ENCODE data around the gene LIG3. TPM values are rescaled to one million over a fixed set of nuclear protein-coding genes. Genes with fewer than 3 reads are reported as not detected.

The LIG3 gene
- total RNA-seq, 1 experiment from 2014 or later = 28.2 TPM

Other genes with a start within 250 kb of the LIG3 start
- 5.4 and 7.0 TPM in 2 replicates for gene CCT6B, start 19.1 kb upstream of the LIG3 start, total RNA-seq (2014; rRNA removed; shearing (Covaris generic); ENCODE audit: low replicate concordance)
- gene ZNF830, start 19.0 kb upstream of the LIG3 start, total RNA-seq (2014; rRNA removed; shearing (Covaris generic); ENCODE audit: low replicate concordance) = 10.2 and 32.4 TPM in 2 replicates
- gene RFFL, start 83.2 kb downstream of the LIG3 start, total RNA-seq (2014; rRNA removed; shearing (Covaris generic); ENCODE audit: low replicate concordance) = 14.6 and 16.3 TPM in 2 replicates
- 7.2 and 9.0 TPM in 2 replicates for gene RAD51D, start 139.3 kb downstream of the LIG3 start, total RNA-seq (2014; rRNA removed; shearing (Covaris generic); ENCODE audit: low replicate concordance)
- not detected in 2 replicates for gene FNDC8, start 141.1 kb downstream of the LIG3 start, total RNA-seq (2014; rRNA removed; shearing (Covaris generic); ENCODE audit: low replicate concordance)
- gene NLE1, start 161.8 kb downstream of the LIG3 start, total RNA-seq (2014; rRNA removed; shearing (Covaris generic); ENCODE audit: low replicate concordance) = 14.1 and 22.5 TPM in 2 replicates
- gene UNC45B, start 167.3 kb downstream of the LIG3 start, total RNA-seq (2014; rRNA removed; shearing (Covaris generic); ENCODE audit: low replicate concordance) = not detected in 2 replicates
- not detected in 2 replicates for gene SLC35G3, start 213.9 kb downstream of the LIG3 start, total RNA-seq (2014; rRNA removed; shearing (Covaris generic); ENCODE audit: low replicate concordance)